Glomerular endothelial cell (primary cell): ENCODE results near the gene TMEM139. TPM values are rescaled to one million over a fixed set of nuclear protein-coding genes. Genes with fewer than 3 reads are reported as not detected.
"Not testable (repeated sequence)": the region's sequence is repeated elsewhere in the genome, so short reads cannot be mapped to it uniquely, and the experiment has no call there.

Experiments used
- DNase-seq: peaks from one replicate; pipeline ENCODE4 v3.0.0-alpha.2; 2011; ENCODE audit warnings: low read depth, low spot score; ENCODE audit errors: extremely low read depth
- total RNA-seq: library from RNA; depleted of rRNA; stranded (reverse); fragments of >200 nt; gene quantifications from 2 replicates; pipeline ENCODE4 v1.2.3, GENCODE V29; 2015

TMEM139 gene
- total RNA-seq, 1 donor from 2014 or later: 0.82 TPM

DNA sequence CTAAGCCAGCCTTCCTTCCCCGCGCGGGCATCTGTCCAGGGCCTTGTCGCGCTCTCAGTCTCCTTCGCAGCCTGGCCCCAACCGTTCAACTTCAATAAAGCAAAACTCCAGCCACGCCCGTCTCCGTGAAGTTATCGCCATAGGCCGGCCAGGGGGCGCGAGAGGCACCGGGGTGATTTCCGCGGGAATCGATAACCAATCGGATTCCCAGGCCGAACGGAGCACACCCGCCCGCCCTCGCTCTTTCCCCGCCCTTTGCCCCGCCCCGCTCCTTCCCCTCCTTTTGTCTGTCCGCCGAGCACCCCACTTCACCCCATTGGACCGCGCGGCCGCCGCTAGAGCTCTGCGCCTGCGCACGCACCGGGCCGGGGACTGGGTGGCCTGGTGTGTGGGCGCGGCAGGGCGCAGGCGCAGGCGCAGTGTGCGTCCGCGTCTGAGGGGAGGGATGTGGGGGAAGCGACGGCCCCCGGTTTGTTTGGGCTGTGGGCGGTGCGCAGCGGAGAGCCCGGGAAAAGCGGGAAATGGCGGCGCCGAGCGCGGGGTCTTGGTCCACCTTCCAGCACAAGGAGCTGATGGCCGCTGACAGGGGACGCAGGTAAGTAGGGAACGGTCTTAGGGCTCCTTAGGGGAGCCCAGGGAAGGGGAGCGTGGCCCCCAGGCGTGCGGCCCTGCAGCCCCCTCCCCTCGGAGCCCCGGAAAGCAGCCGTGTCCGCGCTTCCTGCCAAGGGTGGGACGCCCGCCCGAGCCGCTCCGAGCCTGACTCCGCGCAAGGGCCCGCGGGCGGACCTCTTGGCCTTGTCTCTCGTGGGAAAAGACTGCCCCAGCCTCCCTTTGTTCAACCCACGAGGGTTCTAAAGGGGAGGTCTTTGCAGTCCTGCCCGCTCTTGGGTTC, 3.4 kb downstream of the TMEM139 start, which contains the start of gene CASP2:
CASP2 (plus strand) TSS at position 417 of the 892 bp plus-strand sequence; CDS start at position 522, 105 bp downstream.
- DNase-seq: no peak

DNA sequence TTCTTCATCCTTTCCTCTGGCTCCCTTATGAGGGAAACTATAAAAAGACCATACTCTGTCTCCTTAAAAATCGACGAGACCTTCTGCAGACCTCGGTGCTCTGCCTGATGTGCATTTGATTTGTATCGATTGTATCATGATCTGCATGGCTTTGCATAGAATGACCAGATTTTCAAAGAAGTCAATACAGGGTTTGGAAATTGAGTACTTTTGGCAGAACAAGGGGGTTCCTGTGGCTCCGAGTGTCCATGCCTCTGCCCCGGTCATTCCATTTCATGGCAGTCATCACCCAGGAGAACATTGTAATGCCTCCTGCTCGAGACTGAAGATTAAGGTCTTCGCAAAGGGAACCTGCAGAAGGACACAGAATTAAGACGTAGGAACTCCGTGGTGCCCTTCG, 4.1 kb downstream of the TMEM139 start:
- DNase-seq: no peak

DNA sequence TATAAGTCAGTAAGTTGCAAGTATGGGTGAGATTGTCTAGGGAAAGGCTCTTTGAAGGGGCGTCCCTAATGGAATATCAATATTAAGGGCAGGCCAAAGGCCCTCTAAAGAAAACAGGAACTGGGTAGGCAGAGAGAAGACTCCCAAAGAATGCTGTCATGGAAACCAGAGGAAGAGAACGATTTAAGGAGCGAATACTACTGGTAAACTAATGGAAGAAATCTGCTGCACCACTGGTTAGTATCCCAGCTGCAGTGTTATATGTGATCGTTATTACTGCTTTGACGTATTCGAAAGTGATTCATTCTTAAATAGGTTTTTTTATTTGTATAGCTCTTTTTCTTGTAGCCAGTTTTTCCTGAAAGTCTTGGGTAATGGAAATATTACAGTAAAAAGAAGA, 4.7 kb downstream of the TMEM139 start:
- no peak for DNase-seq

DNA sequence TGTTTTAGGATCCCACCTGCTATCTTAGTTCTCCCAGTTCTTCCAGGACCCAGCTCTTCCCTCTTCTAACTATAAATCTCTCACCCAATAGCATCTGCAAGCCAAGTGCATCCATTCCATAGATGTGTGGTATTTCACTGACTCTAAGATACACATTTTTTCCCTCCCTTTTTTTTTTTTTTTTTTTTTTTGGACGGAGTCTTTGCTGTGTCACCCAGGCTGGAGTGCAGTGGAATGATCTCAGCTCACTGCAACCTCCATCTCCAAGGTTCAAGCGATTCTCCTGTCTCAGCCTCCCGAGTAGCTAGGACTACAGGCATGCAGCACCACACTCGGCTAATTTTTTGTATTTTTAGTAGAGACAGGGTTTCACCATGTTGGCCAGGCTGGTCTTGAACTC, 5.1 kb downstream of the TMEM139 start:
- not testable (repeated sequence) for DNase-seq

DNA sequence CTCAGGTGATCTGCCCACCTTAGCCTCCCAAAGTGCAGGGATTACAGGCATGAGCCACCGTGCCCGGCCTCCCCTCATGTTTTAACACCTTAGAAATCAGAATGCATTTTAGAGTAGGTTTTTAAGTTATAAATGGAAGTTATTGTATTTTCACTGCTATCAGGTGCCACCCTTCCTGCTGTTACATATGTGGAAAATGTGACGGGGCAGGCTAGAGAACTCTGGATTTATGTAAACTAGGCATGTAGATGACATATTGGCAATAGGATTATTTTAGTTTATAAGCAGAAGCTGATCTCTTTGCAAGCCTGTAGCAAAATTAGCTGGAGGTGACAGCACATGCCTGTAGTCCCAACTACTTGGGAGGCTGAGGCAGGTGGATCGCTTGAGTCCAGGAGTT, 5.5 kb downstream of the TMEM139 start:
- no peak for DNase-seq

DNA sequence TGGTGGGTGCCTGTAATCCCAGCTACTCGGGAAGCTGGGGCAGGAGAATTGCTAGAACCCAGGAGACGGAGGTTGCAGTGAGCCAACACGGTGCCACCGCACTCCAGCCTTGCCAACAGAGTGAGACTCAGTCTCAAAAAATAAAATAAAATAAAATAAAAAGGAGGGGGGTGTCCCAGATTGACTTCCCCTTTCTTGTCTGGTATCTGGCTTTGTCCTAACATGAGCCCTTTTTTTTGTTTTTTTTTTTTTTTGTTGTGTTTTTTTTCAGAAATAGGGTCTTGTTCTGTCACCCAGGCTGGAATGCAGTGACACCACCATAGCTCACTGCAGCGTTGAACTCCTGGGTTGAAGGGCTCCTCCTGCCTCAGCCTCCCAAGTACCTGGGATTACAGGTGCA, 8.1 kb downstream of the TMEM139 start:
- DNase-seq: no peak

DNA sequence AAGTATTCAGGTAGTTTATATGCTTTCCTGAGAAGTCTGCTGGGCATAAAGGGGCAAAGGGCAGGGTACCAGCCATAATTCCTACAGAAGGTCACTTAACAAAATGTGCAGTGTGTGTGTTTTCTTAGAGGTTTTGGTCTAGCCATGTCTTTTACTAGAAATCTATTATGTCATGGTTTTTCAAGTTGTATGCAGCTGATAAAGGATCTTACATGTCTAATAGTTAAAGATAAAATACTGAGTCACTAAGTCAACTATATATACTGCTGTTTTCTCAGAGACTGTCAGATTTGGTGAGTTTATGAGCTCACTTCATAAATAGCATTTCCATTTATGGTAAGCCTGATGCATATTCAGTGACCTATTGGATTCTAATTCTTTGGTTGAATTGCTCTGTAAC, 11.1 kb downstream of the TMEM139 start:
- DNase-seq: no peak

DNA sequence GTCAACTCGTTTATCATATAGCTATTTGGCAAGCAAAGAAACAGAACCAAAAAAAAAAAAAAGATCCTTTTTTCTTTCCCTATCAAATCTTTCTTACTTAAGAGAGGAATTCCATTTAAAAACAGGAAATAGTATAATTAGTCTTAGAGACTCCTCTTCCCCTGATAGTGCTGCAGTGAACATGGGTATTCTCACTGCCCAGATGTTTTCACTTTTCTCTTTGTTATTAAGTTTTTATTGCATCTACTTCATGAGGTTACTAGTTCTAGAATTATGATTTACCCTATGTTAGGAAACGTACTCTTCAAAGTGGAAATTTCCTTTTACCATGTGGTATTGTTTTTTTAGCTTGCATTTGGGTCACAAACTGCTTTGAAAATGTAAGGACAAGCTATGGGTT, 11.9 kb downstream of the TMEM139 start:
- no peak for DNase-seq

DNA sequence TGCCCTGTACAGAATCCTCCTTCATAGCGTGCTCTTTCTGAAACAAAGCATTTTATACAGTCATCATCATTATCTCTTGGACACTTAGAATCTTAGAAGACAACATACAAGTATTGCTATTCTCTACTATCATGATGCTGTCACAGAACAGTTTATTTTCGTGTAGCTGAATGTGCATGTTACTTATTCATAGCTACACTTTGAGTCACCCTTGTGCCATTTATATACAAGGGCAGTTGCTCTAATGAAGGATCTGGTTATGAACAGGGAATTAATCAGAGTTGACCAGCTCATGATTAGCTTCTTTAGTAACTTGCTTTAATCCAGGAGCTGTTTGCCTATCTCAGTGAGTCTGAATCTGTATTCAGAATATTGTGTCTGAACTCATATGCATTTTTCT, 14.6 kb downstream of the TMEM139 start:
- no peak for DNase-seq

DNA sequence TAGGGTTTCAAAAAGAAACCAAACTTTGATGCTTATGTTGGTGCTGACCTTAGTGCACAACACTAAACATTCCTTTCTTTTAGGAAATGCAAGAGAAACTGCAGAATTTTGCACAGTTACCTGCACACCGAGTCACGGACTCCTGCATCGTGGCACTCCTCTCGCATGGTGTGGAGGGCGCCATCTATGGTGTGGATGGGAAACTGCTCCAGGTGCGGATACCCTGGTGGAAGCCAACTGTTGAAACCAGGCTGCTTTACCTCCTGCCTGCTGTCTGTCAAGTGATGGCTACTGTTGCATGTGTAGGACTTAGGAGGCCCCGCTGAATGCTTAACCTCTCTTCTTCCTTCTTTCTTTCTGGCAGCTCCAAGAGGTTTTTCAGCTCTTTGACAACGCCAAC, 15.1 kb downstream of the TMEM139 start:
- DNase-seq: no peak

DNA sequence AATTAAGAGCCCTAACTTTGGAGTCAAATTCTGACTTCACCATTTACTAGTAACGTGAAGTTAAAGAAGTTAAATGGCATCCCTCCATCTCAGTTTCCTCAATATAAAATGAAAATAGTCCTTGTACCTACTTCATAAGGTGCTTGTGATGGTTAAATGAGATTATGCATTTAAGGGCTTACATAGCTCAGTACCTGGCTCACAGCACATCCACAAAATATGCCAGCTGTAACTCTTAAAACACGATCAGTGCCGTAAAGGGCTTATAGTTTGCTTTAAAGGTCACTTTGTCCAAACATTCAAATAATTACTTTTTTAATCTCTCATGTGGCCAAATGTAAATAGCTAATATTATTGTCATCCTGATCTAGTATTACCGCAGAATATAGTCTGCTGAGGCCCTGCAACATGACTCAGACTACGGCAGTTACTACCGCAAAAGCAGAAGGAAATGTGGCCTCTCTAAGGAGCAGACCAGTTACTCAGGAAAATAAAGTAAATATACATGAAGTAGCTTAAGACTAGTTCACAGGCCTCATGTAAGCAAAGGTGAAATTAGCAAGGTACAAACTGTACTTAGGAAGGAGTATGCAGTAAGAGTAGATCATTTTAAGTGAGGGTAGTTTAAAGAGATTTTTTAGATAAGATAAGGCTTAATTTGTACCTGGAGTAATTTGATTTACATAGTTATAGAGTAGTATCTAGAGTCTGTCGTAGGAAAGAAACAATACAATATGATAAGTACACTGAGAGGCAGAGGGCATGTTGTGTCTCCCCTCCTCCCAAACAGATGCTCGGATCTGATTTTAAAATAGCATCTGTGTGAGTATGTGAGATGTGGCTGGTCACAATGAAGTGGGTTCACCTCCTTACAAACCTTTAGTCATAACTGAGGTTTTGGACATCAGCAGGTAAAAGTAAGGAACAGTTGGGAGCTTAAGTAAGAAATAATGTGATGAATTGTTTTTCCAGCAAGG, 16.5 kb downstream of the TMEM139 start:
- DNase-seq: no peak

DNA sequence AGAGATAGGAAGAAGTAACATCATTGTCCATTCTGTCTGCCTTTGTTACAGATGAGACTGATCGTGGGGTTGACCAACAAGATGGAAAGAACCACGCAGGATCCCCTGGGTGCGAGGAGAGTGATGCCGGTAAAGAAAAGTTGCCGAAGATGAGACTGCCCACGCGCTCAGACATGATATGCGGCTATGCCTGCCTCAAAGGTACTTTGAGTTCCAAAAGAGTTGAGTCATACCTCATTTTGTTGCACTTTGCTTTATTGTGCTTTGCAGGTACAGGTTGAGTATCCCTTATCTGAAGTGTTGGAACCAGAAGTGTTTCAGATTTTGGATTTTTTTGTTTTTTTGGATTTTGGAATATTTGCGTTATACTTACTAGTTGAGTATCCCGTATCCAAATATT, 19.0 kb downstream of the TMEM139 start:
- DNase-seq: no peak

DNA sequence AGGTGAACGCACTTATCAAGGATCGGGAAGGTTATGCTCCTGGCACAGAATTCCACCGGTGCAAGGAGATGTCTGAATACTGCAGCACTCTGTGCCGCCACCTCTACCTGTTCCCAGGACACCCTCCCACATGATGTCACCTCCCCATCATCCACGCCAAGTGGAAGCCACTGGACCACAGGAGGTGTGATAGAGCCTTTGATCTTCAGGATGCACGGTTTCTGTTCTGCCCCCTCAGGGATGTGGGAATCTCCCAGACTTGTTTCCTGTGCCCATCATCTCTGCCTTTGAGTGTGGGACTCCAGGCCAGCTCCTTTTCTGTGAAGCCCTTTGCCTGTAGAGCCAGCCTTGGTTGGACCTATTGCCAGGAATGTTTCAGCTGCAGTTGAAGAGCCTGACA, 20.2 kb downstream of the TMEM139 start:
- DNase-seq: no peak

DNA sequence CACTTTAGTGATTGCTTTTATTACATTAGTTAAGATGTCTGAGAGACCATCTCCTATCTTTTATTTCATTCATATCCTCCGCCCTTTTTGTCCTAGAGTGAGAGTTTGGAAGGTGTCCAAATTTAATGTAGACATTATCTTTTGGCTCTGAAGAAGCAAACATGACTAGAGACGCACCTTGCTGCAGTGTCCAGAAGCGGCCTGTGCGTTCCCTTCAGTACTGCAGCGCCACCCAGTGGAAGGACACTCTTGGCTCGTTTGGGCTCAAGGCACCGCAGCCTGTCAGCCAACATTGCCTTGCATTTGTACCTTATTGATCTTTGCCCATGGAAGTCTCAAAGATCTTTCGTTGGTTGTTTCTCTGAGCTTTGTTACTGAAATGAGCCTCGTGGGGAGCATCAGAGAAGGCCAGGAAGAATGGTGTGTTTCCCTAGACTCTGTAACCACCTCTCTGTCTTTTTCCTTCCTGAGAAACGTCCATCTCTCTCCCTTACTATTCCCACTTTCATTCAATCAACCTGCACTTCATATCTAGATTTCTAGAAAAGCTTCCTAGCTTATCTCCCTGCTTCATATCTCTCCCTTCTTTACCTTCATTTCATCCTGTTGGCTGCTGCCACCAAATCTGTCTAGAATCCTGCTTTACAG, 20.8 kb downstream of the TMEM139 start:
- DNase-seq: no peak

DNA sequence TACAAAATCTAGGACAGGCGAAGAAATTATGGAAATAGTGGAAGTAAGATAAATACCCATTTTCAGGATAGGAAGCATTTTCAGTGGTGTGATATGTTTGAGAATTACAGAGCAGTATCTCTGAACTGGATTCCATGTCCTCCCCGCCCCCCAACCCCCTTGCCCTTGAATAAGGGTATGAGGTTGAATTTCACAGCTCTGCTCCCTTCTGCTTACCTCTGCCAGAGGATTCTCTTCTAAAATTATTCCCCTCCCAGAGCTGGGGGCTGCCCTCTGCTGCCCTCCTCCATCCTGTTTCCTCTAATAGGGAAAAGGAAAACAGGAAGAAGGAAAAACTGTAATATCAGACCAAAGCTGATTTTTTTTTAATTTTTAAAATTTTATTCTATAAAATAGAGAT, 23.9 kb downstream of the TMEM139 start:
- DNase-seq: no peak

DNA sequence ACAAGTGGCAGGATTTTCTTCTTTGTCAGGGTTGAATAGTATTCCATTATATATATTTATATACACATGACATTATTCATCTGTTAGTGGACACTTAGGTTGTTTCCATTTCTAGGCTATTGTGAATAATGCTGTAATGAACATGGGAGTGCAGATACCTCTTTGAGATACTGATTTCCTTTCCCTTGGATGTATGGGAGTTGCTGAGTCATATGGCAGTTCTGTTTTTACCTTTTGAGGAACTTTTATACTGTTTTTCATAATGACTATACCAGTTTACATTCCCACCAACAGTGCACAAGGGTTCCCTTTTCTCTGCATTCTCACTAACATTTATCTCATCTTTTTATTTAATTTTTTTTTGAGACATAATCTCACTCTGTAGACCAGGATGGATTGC, 29.4 kb downstream of the TMEM139 start:
- no peak for DNase-seq

DNA sequence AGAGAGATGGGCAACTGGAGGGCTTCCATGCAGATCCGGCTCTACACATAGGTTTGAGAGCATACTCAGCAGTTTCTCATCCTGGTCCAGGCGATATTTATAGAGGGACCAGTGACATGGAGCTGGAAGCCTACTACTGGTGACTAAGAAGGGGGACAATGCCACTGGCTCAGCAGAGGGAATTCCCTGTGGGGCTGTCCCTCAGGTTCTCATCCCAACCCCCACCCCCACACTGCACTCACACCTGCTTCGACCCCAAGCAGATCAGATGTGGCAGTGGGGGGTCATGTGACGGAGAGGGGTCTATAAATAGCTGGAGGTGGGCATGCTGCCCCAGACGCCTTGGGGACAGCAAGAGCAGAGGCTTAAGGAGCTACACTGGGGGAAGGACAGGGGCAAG, 31.0 kb downstream of the TMEM139 start, which contains the start of gene CLCN1:
CLCN1 (plus strand) TSS at position 336 of the 400 bp plus-strand sequence. CDS start 102 bp downstream, outside the sequence.
- no peak for DNase-seq

DNA sequence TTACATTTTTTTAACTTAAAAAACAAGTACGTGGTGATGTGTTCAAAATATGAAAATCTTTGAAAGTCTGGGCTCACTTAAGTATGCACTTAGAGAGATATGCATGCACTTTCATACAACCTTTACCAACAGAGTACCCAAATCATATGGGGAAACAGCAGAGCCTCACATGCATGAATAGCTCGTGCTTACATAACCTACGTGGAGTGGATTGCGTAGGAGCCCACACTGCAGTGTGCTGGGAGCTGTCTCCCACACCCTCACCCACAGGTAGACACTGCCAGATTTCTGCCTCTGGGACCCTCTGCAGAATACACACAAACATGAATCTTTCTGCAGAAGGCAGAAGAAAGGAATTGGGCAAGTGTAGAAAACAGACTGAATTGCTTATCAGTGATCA, 31.7 kb downstream of the TMEM139 start:
- no peak for DNase-seq

DNA sequence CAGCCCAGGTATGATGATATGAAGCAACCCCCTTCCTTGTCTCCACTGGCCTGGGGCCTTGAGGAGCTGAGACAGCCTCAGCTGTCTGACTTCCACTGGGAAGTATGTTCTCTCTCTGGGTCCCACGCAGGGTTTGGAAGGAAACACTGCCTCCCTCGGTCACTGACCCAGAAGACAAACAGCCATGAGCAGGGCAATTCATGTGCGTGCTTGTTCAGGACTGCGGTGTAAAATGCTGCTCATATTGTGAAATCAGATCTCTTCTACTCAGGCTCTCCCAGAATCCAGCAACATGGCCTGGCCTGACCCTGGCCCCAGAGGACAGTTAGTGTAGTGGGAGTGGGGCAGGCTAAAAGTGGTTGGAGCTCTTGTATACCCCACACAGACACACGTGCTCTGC, 33.9 kb downstream of the TMEM139 start:
- DNase-seq: no peak

DNA sequence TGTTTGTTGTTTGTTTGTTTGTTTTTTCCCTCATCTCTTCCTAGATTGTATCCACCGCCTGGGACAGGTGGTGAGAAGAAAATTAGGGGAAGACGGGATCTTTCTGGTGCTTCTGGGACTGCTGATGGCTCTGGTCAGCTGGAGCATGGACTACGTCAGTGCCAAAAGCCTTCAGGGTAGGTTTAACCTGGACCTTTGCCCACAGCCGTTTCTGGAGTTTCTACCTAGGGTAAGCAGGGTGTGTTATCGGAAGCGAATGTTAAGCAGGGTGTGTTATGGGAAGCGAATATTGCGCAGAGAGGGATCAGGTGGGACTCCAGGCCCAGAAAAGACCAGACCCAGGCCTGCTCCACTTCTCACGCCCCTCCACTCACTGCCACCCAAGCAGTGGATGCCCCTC, 35.9 kb downstream of the TMEM139 start:
- DNase-seq: no peak

DNA sequence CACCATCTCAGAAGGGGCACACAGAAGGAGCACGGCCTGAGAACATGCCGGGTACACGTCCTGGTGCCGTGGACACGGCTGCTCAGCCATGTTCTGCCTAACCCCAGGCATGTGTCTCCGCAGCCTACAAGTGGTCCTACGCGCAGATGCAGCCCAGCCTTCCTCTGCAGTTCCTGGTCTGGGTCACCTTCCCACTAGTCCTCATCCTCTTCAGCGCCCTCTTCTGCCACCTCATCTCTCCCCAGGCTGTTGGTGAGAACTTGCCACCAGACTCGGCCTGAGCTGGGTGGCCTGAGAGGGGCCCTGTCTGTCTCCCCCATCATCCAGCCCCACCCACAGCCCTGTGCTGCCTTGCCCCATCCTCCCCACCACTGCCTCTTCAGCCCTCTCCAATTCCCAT, 36.5 kb downstream of the TMEM139 start:
- no peak for DNase-seq
